HepG2 (cell line): ENCODE data around the gene EIF4G1. TPM values are rescaled to one million over a fixed set of nuclear protein-coding genes. Genes with fewer than 3 reads are reported as not detected.

Experiments used
- ARHGAP35 ChIP-seq: sonication (generic); formaldehyde crosslinking; IDR thresholded peaks from 2 replicates; pipeline ENCODE4 v1.9.0; 2022; ENCODE audit warnings: mild to moderate bottlenecking, inconsistent platforms, moderate library complexity, missing genetic modification reagents, borderline replicate concordance
- ATM ChIP-seq: fragments of 450-650 bp; IDR thresholded peaks from 2 replicates; pipeline ENCODE4 v1.7.1; 2017; ENCODE audit warnings: mild to moderate bottlenecking, borderline replicate concordance
- BCL3 ChIP-seq: sonication (generic); formaldehyde crosslinking; IDR thresholded peaks from 2 replicates; pipeline ENCODE4 v1.5.1; 2020; ENCODE audit warnings: mild to moderate bottlenecking, missing genetic modification reagents, moderate library complexity
- CCAR2 ChIP-seq: fragments of 200-400 bp; formaldehyde crosslinking; optimal IDR thresholded peaks from 2 replicates; pipeline ENCODE3; 2018; ENCODE audit warnings: low read depth, mild to moderate bottlenecking, low read length, moderate library complexity
- FLYWCH1 ChIP-seq: sonication (generic); formaldehyde crosslinking; IDR thresholded peaks from 2 replicates; pipeline ENCODE4 v1.8.1; 2023; ENCODE audit warnings: mild to moderate bottlenecking, missing genetic modification reagents
- KDM4B ChIP-seq: sonication (generic); formaldehyde crosslinking; IDR thresholded peaks from 2 replicates; pipeline ENCODE4 v1.4.0; 2020; ENCODE audit warnings: missing genetic modification reagents
- MBD4 ChIP-seq: IDR thresholded peaks from 2 replicates; pipeline ENCODE4 v1.6.1; 2012; ENCODE audit warnings: low read length, inconsistent platforms, borderline replicate concordance
- MIER3 ChIP-seq: IDR thresholded peaks from 2 replicates; pipeline ENCODE4 v1.6.1; 2016; ENCODE audit warnings: missing compliant biosample characterization, borderline replicate concordance
- PAWR ChIP-seq: sonication (generic); formaldehyde crosslinking; IDR thresholded peaks from 2 replicates; pipeline ENCODE4 v1.4.0; 2020; ENCODE audit warnings: missing genetic modification reagents, mild to moderate bottlenecking, borderline replicate concordance
- SNAPC4 ChIP-seq: sonication (generic); formaldehyde crosslinking; IDR thresholded peaks from 2 replicates; pipeline ENCODE4 v1.4.0; 2020; ENCODE audit warnings: mild to moderate bottlenecking, missing genetic modification reagents
- TOPORS ChIP-seq: sonication (generic); formaldehyde crosslinking; IDR thresholded peaks from 2 replicates; pipeline ENCODE4 v1.8.0; 2023; ENCODE audit warnings: mild to moderate bottlenecking, missing genetic modification reagents
- ZFX ChIP-seq: sonication (generic); formaldehyde crosslinking; IDR thresholded peaks from 2 replicates; pipeline ENCODE4 v1.4.0; 2020; ENCODE audit warnings: mild to moderate bottlenecking, low read depth, missing genetic modification reagents, moderate library complexity
- ZNF34 ChIP-seq: sonication (generic); formaldehyde crosslinking; IDR thresholded peaks from 2 replicates; pipeline ENCODE4 v1.4.0; 2020; ENCODE audit warnings: mild to moderate bottlenecking, missing genetic modification reagents, borderline replicate concordance
- ZNF382 ChIP-seq: sonication (generic); formaldehyde crosslinking; IDR thresholded peaks from 2 replicates; pipeline ENCODE4 v1.5.0; 2020; ENCODE audit warnings: missing genetic modification reagents, mild to moderate bottlenecking, borderline replicate concordance
- ZNF44 ChIP-seq: sonication (generic); formaldehyde crosslinking; IDR thresholded peaks from 2 replicates; pipeline ENCODE4 v1.5.1; 2020; ENCODE audit warnings: mild to moderate bottlenecking, missing genetic modification reagents
- ZNF605 ChIP-seq: sonication (generic); formaldehyde crosslinking; IDR thresholded peaks from 2 replicates; pipeline ENCODE4 v1.8.0; 2022; ENCODE audit warnings: mild to moderate bottlenecking, missing genetic modification reagents
- ZNF615 ChIP-seq: sonication (generic); formaldehyde crosslinking; IDR thresholded peaks from 2 replicates; pipeline ENCODE4 v1.5.0; 2020; ENCODE audit warnings: mild to moderate bottlenecking, missing genetic modification reagents, borderline replicate concordance
- ZNF678 ChIP-seq: sonication (generic); formaldehyde crosslinking; IDR thresholded peaks from 2 replicates; pipeline ENCODE4 v1.4.0; 2020; ENCODE audit warnings: mild to moderate bottlenecking, missing genetic modification reagents
- polyA plus RNA-seq, 8 experiments: library from polyadenylated mRNA; depleted of rRNA in 3 of 8; stranded (reverse) in 7 of 8; unstranded in 1 of 8; fragments of >200 nt; fragmentation: Illumina TruSeq in 4 of 8; extraction: Trizol in 4 of 8; gene quantifications; 2 replicates each; pipeline versions ENCODE4 v1.2.1 to v1.2.3, GENCODE V29; 2011 to 2016; ENCODE audit warnings: low read depth in 4 of 8, missing spikeins in 1 of 8, mixed read lengths in 1 of 8; ENCODE audit not compliant: insufficient read depth in 1 of 8
- total RNA-seq, 5 experiments: library from RNA; depleted of rRNA; stranded (reverse); fragments of >200 nt; fragmentation: Illumina TruSeq; extraction: Trizol; gene quantifications; 2 replicates each; pipeline ENCODE4 v1.2.3, GENCODE V29; 2016; ENCODE audit warnings: low read depth in 1 of 5
- TF ChIP-seq, protein P1 (sequence below): IDR thresholded peaks from 2 replicates; pipeline ENCODE4 v1.6.1; 2016; ENCODE audit warnings: low read depth
- TF ChIP-seq, protein P2 (sequence below): sonication (generic); formaldehyde crosslinking; conservative IDR thresholded peaks from 2 replicates; pipeline ENCODE4 v1.8.0; 2022; ENCODE audit warnings: missing genetic modification reagents

Gene EIF4G1
- total and polyA plus RNA-seq, 2 of the 13 experiments (the other 11 are each of a cell fraction or from before 2014, with no cell fraction given) = 208 to 213 TPM

- TF ChIP-seq TOPORS (CRISPR knock-in tag) (peak; percentile 74; the same call in 1 of the 2 replicates), ZNF605 (CRISPR knock-in tag) (no peak), SNAPC4 (no peak), KDM4B (CRISPR knock-in tag) (no peak), ZFX (CRISPR knock-in tag) (peak; percentile 82), PAWR (CRISPR knock-in tag) (no peak), ZNF382 (CRISPR knock-in tag) (no peak), ZNF34 (0 out of 2 replicates have a peak, but pooled peaks have one; percentile 43), FLYWCH1 (no peak), MBD4 (no peak), ZNF44 (CRISPR knock-in tag) (no peak), ZNF615 (CRISPR knock-in tag) (no peak), BCL3 (CRISPR knock-in tag) (no peak), CCAR2 (no peak), ATM (no peak), ARHGAP35 (no peak; the same call in 1 of the 2 replicates), ZNF678 (no peak), MIER3 (no peak)
- TF ChIP-seq, protein P1, sequence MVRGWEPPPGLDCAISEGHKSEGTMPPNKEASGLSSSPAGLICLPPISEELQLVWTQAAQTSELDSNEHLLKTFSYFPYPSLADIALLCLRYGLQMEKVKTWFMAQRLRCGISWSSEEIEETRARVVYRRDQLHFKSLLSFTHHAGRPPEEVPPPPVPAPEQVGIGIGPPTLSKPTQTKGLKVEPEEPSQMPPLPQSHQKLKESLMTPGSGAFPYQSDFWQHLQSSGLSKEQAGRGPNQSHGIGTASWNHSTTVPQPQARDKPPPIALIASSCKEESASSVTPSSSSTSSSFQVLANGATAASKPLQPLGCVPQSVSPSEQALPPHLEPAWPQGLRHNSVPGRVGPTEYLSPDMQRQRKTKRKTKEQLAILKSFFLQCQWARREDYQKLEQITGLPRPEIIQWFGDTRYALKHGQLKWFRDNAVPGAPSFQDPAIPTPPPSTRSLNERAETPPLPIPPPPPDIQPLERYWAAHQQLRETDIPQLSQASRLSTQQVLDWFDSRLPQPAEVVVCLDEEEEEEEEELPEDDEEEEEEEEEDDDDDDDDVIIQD (CRISPR knock-in tag) = 0 out of 2 replicates have a peak, but pooled peaks have one; percentile 14
- TF ChIP-seq, protein P2, sequence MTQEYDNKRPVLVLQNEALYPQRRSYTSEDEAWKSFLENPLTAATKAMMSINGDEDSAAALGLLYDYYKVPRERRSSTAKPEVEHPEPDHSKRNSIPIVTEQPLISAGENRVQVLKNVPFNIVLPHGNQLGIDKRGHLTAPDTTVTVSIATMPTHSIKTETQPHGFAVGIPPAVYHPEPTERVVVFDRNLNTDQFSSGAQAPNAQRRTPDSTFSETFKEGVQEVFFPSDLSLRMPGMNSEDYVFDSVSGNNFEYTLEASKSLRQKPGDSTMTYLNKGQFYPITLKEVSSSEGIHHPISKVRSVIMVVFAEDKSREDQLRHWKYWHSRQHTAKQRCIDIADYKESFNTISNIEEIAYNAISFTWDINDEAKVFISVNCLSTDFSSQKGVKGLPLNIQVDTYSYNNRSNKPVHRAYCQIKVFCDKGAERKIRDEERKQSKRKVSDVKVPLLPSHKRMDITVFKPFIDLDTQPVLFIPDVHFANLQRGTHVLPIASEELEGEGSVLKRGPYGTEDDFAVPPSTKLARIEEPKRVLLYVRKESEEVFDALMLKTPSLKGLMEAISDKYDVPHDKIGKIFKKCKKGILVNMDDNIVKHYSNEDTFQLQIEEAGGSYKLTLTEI (CRISPR knock-in tag) = no peak
These were observed 21.5 kb downstream of the EIF4G1 start (continued) for GRCh38 chr3:184335661-184336546.
